Endothelial cell of umbilical vein (primary cell): ENCODE measurements around the gene SLC24A3. TPM values are rescaled to one million over a fixed set of nuclear protein-coding genes. Genes with fewer than 3 reads are reported as not detected.

Experiments
- BruUV-seq: library from RNA; stranded (reverse); fragments of 400-500 nt; replicated peaks from 2 replicates; lab custom pipeline; 2021; lab: Mats Ljungman, UMichigan
- CTCF ChIA-PET: fragments of 300-600, 350-600 bp; sonication (Branson Sonifier 250); formaldehyde crosslinking; loops from one replicate; lab custom pipeline; 2021; ENCODE audit warnings: antibody characterized with exemption, inconsistent platforms; lab: Charles Lee
- POLR2A ChIA-PET: fragments of 300-600, 350-600 bp; sonication (Branson Sonifier 250); formaldehyde crosslinking; loops from one replicate; lab custom pipeline; 2021; ENCODE audit warnings: antibody characterized with exemption, inconsistent platforms; lab: Charles Lee
- DNase-seq: peaks from one replicate; pipeline ENCODE4 v3.0.0-alpha.2; 2011; ENCODE audit warnings: low read depth, low spot score
- FAIRE-seq: peaks from 2 replicates; lab custom pipeline; 2011; peaks lifted over from hg19 to GRCh38; lab: Jason Lieb, UNC
- H2AFZ ChIP-seq: 2 replicates; pipeline ENCODE4 v1.6.0; 2012; ENCODE audit warnings: low read depth, low read length, control low read depth, inconsistent platforms
- H3K27ac ChIP-seq: 2 replicates; pipeline ENCODE4 v1.5.1; 2011; ENCODE audit warnings: low read depth, mild to moderate bottlenecking, control low read depth, low read length, moderate library complexity; ENCODE audit not compliant: insufficient read depth
- H3K27me3 ChIP-seq, 2 experiments: 2 replicates each; pipeline versions ENCODE4 v1.6.0 to v1.6.1; 2011; ENCODE audit warnings: low read length in 2 of 2, mixed read lengths in 1 of 2; ENCODE audit not compliant: control insufficient read depth in 2 of 2, insufficient read depth in 2 of 2
- H3K36me3 ChIP-seq, 2 experiments: 2 replicates in 1 of 2; 3 replicates in 1 of 2; pipeline ENCODE4 v1.5.1; 2011; ENCODE audit warnings: low read length in 2 of 2, mild to moderate bottlenecking in 1 of 2, moderate library complexity in 1 of 2; ENCODE audit not compliant: control insufficient read depth in 2 of 2, insufficient read depth in 2 of 2; ENCODE audit errors: extremely low read depth in 1 of 2
- H3K4me1 ChIP-seq: 3 replicates; pipeline ENCODE4 v1.5.1; 2011; ENCODE audit warnings: mild to moderate bottlenecking, low read length; ENCODE audit not compliant: control insufficient read depth, insufficient read depth; ENCODE audit errors: extremely low read depth
- H3K4me2 ChIP-seq: 2 replicates; pipeline ENCODE4 v1.6.1; 2011; ENCODE audit warnings: low read length, control low read depth, mixed read lengths; ENCODE audit not compliant: insufficient read depth
- H3K4me3 ChIP-seq, 3 experiments: fragments of 200-600 bp in 1 of 3; sonication (generic), shearing (Covaris generic) in 1 of 3; replicated peaks in 1 of 3; 2 replicates each; pipeline ENCODE4 v1.5.1; 2011 to 2016; ENCODE audit warnings: control low read depth in 3 of 3, low read length in 3 of 3, mild to moderate bottlenecking in 2 of 3, inconsistent platforms in 1 of 3, low read depth in 1 of 3, moderate library complexity in 1 of 3; ENCODE audit not compliant: insufficient read depth in 1 of 3
- H3K79me2 ChIP-seq: 2 replicates; pipeline ENCODE4 v1.6.0; 2012; ENCODE audit warnings: low read length, inconsistent platforms; ENCODE audit not compliant: control insufficient read depth, insufficient read depth
- H3K9ac ChIP-seq: replicated peaks from 2 replicates; pipeline ENCODE3; 2011; ENCODE audit warnings: low read length, control low read depth; ENCODE audit not compliant: insufficient read depth; ENCODE audit errors: extremely low read depth
- H3K9me1 ChIP-seq: replicated peaks from 3 replicates; pipeline ENCODE4 v1.6.0; 2011; ENCODE audit warnings: mild to moderate bottlenecking, low read length; ENCODE audit not compliant: control insufficient read depth, insufficient read depth; ENCODE audit errors: extremely low read depth
- H3K9me3 ChIP-seq: replicated peaks from 2 replicates; pipeline ENCODE4 v1.5.1; 2012; ENCODE audit warnings: low read length, inconsistent platforms; ENCODE audit not compliant: control insufficient read depth, insufficient read depth
- H4K20me1 ChIP-seq: replicated peaks from 2 replicates; pipeline ENCODE3; 2011; ENCODE audit warnings: mild to moderate bottlenecking, low read length; ENCODE audit not compliant: control insufficient read depth, insufficient read depth; ENCODE audit errors: extremely low read depth
- EZH2 ChIP-seq: IDR thresholded peaks from 2 replicates; pipeline ENCODE4 v1.6.1; 2012; ENCODE audit warnings: borderline replicate concordance, low read depth, mild to moderate bottlenecking, moderate library complexity, low read length, inconsistent platforms; ENCODE audit not compliant: severe bottlenecking
- FOS ChIP-seq: IDR thresholded peaks from 2 replicates; pipeline ENCODE4 v1.6.1; 2011; ENCODE audit warnings: mild to moderate bottlenecking, low read length, moderate library complexity, borderline replicate concordance; ENCODE audit not compliant: insufficient read depth
- GATA2 ChIP-seq: IDR thresholded peaks from 2 replicates; pipeline ENCODE4 v1.7.0; 2011; ENCODE audit warnings: low read depth, mild to moderate bottlenecking, moderate library complexity, mixed read lengths, low read length; ENCODE audit not compliant: insufficient read length, insufficient read depth
- JUN ChIP-seq: IDR thresholded peaks from 2 replicates; pipeline ENCODE4 v1.6.1; 2011; ENCODE audit warnings: borderline replicate concordance, low read depth; ENCODE audit not compliant: insufficient read length, insufficient read depth
- MYC ChIP-seq: IDR thresholded peaks from one replicate; pipeline ENCODE4 v1.6.1; 2011; ENCODE audit warnings: mild to moderate bottlenecking, low read depth, low read length
- POLR2A ChIP-seq: IDR thresholded peaks from 2 replicates; pipeline ENCODE4 v1.6.1; 2012; ENCODE audit warnings: low read depth, mild to moderate bottlenecking, control low read depth, low read length
- POLR2AphosphoS5 ChIP-seq: IDR thresholded peaks from 2 replicates; pipeline ENCODE4 v1.6.1; 2012; ENCODE audit warnings: low read depth, mild to moderate bottlenecking, control low read depth, low read length, moderate library complexity; ENCODE audit not compliant: insufficient read depth
- dilution Hi-C: fragments of 300-500 bp; cut with MboI; formaldehyde crosslinking; loops from one replicate; pipeline ENCODE4 v1.15.0; 2019; ENCODE audit warnings: low sequenced_read_pairs; ENCODE audit not compliant: extremely low pct_ligation_motif_present
- intact Hi-C: fragments of 100-400 bp; cut with micrococcal nuclease; formaldehyde crosslinking; loops from one replicate; pipeline ENCODE4 v1.10.0; 2022
- polyA plus RNA-seq, 4 experiments: library from polyadenylated mRNA; depleted of rRNA in 3 of 4; stranded (reverse) in 3 of 4; unstranded in 1 of 4; fragments of >200 nt; gene quantifications; 2 replicates each; pipeline versions ENCODE4 v1.2.1 to v1.2.3, GENCODE V29; 2011 to 2012; ENCODE audit warnings: missing spikeins in 1 of 4
- total RNA-seq: library from RNA; stranded (reverse); gene quantifications from 2 replicates; pipeline ENCODE4 v1.2.3, GENCODE V29; 2021
- TF ChIP-seq, protein P1 (sequence below): IDR thresholded peaks from 2 replicates; pipeline ENCODE4 v1.6.1; 2011; ENCODE audit not compliant: insufficient read depth, insufficient read length
- TF ChIP-seq, protein P2 (sequence below), 2 donors: IDR thresholded peaks; 1 replicate in 1 of 2; 2 replicates in 1 of 2; pipeline ENCODE4 v1.5.1; 2011; ENCODE audit warnings: low read length in 2 of 2, mild to moderate bottlenecking in 2 of 2, moderate library complexity in 2 of 2, control low read depth in 1 of 2, inconsistent platforms in 1 of 2, low read depth in 1 of 2; ENCODE audit not compliant: insufficient read depth in 1 of 2; ENCODE audit errors: extremely low read depth in 1 of 2

SLC24A3 gene
- total and polyA plus RNA-seq, 2 donors (not counting 3 experiments of a cell fraction or from before 2014, with no cell fraction given) = not detected

DNA sequence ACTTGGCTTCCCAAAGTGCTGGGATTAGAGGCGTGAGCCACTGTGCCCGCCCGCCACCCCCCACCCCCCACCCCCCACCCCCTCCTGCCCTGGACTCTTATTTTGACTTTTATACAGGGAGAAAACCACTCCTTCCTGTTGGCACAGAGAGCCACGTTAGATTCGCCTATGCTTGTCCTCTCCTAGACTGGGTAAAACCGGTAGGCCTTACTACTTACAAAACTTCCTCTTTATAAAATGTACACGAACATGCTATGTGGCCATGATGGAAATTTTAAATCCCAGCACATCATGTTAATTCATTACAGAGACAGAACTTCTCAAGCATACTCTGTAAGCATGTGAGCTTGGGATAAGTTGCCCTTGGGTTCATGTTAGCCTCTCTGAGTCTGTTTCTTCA, 124.2 kb downstream of the SLC24A3 start:
- no peak overlapping the region for H3K4me2 ChIP-seq
- no peaks in the 10 kb centered on the region for H3K79me2 ChIP-seq
- dilution Hi-C loops (no loop called here), intact Hi-C loops (no loop called here)
- FAIRE-seq (no peak), DNase-seq (no peak)
- no peaks in the 10 kb centered on the region for H3K27me3 ChIP-seq
- no peak for TF ChIP-seq POLR2A
- no peak for TF ChIP-seq EZH2
- TF ChIP-seq POLR2AphosphoS5 = no peak
- no peak for TF ChIP-seq FOS
- no peak for TF ChIP-seq GATA2
- H4K20me1 ChIP-seq = no peaks in the 10 kb centered on the region
- H3K9ac ChIP-seq = no peak overlapping the region
- H2AFZ ChIP-seq = no peak overlapping the region
- H3K9me3 ChIP-seq = no peaks in the 10 kb centered on the region
- ChIA-PET CTCF (no interaction called here), POLR2A (no interaction called here)
- H3K4me1 ChIP-seq = no peaks in the 10 kb centered on the region
- no peaks in the 10 kb centered on the region for H3K9me1 ChIP-seq
- BruUV-seq = no TSS peak
- H3K27ac ChIP-seq = no peak overlapping the region
- H3K4me3 ChIP-seq = no peak overlapping the region
- H3K36me3 ChIP-seq = no peaks in the 10 kb centered on the region

DNA sequence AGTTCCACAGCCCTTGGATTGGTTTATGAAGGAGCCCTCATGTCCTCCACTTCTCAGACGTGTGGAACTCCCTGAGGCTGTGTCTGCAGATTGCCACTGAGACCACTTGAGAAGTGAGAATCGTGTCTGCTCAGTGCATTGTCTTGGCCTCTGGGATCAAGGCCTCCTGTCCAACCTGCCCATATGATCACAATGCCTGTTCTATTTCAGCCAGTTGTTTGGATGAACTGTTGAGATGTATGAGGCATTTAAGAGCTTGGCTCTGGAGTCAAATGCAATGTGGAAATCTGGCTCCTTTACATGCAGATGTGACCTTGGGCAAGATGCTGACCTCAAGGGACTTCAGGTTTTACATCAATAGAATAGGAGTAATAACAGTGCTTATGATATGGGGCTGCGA, 125.9 kb downstream of the SLC24A3 start:
- Histone ChIP-seq H3K4me2 (no peak overlapping the region), H3K4me3 (no peak overlapping the region), H3K4me1 (no peaks in the 10 kb centered on the region), H2AFZ (no peak overlapping the region), H4K20me1 (no peaks in the 10 kb centered on the region), H3K9me1 (no peaks in the 10 kb centered on the region), H3K36me3 (no peaks in the 10 kb centered on the region), H3K9me3 (no peaks in the 10 kb centered on the region), H3K79me2 (no peaks in the 10 kb centered on the region), H3K27ac (no peak overlapping the region), H3K27me3 (no peaks in the 10 kb centered on the region), H3K9ac (no peak overlapping the region)
- ChIA-PET CTCF (no interaction called here), POLR2A (no interaction called here)
- intact Hi-C loops (no loop called here), dilution Hi-C loops (no loop called here)
- no peak for FAIRE-seq
- TF ChIP-seq, protein P1, sequence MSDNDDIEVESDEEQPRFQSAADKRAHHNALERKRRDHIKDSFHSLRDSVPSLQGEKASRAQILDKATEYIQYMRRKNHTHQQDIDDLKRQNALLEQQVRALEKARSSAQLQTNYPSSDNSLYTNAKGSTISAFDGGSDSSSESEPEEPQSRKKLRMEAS = no peak
- TF ChIP-seq MYC (no peak), JUN (no peak), POLR2AphosphoS5 (no peak), FOS (no peak), GATA2 (no peak), EZH2 (no peak), POLR2A (no peak)
- TF ChIP-seq, protein P2, sequence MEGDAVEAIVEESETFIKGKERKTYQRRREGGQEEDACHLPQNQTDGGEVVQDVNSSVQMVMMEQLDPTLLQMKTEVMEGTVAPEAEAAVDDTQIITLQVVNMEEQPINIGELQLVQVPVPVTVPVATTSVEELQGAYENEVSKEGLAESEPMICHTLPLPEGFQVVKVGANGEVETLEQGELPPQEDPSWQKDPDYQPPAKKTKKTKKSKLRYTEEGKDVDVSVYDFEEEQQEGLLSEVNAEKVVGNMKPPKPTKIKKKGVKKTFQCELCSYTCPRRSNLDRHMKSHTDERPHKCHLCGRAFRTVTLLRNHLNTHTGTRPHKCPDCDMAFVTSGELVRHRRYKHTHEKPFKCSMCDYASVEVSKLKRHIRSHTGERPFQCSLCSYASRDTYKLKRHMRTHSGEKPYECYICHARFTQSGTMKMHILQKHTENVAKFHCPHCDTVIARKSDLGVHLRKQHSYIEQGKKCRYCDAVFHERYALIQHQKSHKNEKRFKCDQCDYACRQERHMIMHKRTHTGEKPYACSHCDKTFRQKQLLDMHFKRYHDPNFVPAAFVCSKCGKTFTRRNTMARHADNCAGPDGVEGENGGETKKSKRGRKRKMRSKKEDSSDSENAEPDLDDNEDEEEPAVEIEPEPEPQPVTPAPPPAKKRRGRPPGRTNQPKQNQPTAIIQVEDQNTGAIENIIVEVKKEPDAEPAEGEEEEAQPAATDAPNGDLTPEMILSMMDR (IDR thresholded peaks at IDR 0.05; ENCODE audit: extremely low read depth in 1 of 2, insufficient read depth in 1 of 2, low read depth in 1 of 2, low read length in 2 of 2) = no peak
- no peak for DNase-seq
- BruUV-seq = no TSS peak
